Activated T-cell treated with anti-CD3 and anti-CD28 coated beads for 1 hour (primary cell): ENCODE results near the gene MOAP1.
"Not testable (repeated sequence)": the region's sequence is repeated elsewhere in the genome, so short reads cannot be mapped to it uniquely, and the experiment has no call there.

Experiments
- DNase-seq: peaks from one replicate; pipeline ENCODE4 v3.0.0-alpha.2; 2020; ENCODE audit warnings: low read depth

Gene MOAP1

DNA sequence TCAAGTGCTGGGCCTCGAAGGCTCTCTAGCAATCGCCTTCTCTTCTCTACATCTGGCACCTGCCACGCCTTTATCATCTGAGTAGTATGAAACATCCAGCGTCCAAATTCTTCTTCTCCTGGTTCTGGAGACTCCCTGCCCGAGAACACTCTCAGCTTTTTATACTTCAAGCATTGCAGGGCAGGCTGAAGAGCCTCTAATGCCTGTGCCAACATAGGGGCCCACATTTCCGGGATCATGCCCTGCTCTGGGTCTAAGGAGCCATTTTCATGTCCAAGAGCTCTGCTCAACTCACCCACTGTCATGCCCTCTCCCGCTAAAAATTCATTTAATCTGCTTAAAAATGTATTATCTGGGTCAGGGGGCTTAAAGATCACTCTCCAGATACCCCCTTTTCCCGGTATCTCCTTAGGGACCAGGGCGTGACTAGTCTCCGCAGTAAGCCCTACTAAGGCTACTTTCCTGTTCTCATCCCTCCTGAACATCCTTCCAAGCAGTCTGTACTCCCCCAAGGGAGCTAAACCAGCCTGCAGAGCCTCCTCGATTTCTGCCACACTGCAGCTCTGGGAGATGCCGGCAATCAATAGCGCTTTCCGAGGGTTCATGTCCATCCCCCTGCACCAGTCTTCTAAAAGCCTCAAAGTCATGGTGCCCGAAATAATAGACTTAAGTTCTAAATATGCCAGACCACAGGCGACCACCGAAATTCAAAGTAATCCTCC is 940 bp downstream of the MOAP1 start:
- no peak for DNase-seq

DNA sequence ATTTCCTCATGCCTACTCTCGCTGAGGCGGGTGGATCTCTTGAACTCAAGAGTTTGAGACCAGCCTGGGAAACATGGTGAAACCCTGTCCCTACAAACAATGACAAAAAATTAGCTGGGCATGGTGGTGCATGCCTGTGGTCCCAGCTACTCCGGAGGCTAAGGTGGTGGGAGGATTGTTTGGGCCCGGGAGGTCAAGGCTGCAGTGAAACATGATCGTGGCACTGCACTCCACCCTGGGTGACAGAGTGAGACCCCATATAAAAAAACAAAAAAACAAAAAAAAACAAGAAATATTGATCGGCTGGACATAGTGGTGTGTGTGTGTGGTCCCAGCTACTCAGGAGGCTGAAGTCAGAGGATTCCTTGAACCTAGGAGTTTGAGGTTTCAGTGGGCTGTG is 9.2 kb downstream of the MOAP1 start:
- no peak for DNase-seq

DNA sequence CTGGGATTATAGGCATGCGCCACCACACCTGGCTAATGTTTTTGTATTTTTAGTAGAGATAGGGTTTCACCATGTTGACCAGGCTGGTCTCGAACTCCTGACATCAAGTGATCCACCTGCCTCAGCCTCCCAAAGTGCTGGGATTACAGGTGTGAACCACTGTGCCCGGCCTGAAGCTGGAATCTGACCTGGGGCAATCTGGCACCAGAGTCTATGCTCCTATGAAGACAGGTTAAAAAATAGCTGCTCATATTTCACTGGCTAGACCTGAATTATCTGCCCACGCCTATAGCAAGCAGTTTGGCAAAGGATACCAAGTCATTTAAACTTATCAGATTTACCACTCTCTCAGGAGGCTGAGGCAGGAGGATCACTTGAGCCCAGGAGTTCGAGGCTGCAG is 10.0 kb downstream of the MOAP1 start:
- DNase-seq: not testable (repeated sequence)

DNA sequence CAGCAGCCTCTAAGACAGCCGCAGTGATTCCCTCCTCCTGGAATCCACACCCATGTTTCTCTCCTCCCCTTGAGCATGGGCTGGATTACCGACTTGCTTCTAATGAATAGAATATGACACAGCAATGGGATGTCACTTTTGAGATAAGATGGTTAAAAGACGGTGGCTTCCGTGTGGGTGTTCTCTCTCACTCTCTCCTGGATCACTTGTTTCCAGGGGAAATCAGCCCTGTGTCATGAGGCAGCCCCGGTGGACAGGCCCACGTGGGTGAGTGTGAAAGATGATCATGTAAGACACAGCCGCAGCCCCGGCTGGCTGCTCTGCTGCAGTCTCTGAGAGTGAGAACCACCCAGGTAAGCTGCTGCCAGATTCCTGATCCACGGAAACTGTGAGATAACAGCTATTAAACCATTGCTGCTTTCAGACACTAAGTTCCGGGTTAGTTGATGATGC is 10.7 kb downstream of the MOAP1 start:
- DNase-seq: no peak

DNA sequence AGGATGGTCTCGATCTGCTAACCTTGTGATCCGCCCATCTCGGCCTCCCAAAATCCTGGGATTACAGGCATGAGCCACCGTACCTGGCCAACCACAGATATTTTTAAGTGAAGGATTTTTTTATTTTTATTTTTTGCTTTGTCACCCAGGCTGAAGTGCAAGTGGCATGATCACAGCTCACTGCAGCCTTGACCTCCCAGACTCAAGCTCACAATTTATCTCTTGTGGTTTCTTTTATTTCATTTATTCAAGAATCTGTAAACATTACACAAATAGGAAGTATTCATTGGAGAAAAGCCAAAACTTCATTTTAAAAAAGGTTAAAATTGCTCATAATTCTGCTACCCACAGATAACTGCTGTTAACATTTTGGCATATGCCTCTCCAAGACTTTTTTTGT is 13.3 kb downstream of the MOAP1 start:
- no peak for DNase-seq

DNA sequence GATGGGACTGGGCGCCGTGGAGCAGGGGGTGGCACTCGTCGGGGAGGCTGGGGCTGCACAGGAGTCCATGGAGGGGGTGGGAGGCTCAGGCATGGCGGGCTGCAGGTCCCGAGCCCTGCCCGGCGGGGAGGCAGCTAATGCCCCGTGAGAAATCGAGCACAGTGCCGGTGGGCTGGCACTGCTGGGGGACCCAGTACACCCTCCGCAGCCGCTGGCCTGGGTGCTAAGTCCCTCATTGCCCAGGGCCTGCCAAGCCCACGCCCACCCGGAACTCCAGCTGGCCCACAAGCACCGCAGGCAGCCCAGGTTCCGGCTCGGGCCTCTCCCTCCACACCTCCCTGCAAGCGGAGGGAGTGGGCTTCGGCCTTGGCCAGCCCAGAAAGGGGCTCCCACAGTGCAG is 14.6 kb downstream of the MOAP1 start:
- not testable (repeated sequence) for DNase-seq

DNA sequence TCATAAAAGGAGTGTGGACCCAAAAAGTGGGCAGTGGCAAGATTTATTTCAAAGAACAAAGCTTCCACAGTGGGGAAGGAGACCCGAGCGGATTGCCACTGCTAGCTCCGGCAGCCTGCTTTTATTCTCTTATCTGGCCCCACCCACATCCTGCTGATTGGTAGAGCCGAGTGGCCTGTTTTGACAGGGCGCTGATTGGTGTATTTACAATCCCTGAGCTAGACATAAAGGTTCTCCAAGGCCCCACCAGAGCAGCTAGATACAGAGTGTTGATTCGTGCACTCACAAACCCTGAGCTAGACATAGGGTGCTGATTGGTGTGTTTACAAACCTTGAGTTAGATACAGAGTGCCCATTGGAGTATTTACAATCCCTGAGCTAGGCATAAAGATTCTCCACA is 15.1 kb downstream of the MOAP1 start:
- DNase-seq: not testable (repeated sequence)

DNA sequence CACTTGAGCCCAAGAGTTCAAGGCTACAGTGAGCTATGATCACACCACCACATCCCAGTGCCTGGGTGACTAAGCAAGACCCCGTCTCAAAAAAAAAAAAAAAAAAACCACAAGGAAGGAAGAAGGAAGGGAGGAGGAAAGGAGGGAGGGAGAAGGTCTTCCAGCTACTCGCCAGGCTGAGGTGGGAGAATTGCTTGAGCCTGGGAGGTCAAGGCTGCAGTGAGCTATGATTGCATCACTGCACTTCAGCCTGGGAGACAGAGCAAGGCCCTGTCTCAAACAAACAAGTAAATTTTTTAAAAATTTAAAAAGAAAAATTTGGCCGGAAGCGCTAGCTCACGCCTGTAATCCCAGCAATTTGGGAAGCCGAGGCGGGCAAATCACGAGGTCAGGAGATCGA is 16.1 kb downstream of the MOAP1 start:
- DNase-seq: not testable (repeated sequence)

DNA sequence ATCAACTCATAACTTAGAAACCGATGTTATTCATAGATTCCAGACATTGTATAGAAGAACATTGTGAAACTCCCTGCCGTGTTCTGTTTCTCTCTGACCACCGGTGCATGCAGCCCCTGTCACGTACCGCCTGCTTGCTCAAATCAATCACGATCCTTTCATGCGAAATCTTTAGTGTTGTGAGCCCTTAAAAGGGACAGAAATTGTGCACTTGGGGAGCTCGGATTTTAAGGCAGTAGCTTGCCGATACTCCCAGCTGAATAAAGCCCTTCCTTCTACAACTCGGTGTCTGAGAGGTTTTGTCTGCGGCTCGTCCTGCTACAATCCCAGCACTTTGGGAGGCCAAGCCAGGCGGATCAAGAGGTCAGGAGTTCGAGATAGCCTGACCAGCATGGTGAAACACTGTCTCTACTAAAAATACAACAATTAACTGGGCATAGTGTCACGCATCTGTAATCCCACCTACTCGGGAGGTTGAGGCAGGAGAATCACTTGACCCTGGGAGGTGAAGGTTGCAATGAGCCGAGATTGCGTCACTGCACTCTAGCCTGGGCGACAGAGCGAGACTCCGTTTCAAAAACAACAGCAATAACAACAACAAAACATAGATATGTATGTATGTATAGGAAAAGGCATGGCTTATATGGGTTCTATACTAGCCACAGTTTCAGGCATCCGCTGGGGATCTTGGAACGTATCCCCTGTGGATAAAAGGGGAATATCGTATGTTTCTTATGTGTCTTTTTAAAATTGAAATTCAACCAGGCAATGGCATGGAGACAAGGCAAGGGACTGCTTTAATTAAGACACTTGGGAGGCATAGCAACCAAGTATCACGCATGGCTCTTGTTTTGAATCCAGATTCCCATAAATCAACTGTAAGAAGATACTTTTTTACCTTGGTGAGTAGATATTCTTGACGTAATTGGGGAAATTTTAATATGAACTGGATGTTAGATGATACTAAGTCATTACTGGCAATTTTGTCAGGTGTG is 19.1 kb downstream of the MOAP1 start:
- DNase-seq: not testable (repeated sequence)

DNA sequence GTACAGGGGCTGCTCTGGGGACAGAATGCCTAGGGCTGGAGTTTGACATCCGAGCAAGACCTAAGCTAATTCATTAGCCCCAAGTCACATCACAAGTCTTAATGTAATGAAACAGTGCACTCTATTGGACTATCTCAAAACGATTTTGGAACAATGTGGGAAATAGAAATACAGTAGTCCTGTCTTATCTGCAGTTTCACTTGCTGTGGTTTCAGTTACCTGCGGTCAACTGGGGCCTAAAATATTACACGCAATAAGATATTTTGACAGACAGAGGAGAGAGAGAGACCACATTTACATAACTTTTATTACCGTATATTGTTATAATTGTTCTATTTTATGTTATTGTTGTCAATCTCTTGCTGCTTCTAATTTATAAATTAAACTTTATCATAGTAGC is 21.1 kb downstream of the MOAP1 start:
- no peak for DNase-seq

DNA sequence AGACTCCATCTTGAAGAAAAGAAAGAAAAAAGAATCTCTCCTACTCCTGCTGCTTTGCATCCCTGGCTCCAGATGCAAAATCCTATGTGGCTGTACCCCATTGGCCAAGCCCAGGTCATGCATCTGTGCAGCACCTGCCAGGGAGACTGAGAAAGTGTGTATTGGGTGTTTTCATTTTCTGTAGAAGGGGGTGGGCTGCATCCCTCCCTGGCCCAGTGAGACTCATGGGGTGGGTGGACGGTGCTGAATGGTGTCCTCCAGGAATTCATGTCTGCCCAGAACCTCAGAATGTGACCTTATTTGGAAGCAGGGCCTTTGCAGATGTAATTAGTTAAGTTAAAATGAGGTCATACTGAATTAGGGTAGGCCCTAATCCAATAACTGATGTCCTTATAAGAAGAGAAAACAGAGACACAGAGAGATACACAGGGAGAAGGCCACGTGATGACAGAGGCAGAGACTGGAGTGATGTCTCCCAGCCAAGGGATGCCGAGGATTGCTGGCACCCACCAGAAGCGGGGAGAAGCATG is 23.2 kb downstream of the MOAP1 start:
- DNase-seq: no peak

DNA sequence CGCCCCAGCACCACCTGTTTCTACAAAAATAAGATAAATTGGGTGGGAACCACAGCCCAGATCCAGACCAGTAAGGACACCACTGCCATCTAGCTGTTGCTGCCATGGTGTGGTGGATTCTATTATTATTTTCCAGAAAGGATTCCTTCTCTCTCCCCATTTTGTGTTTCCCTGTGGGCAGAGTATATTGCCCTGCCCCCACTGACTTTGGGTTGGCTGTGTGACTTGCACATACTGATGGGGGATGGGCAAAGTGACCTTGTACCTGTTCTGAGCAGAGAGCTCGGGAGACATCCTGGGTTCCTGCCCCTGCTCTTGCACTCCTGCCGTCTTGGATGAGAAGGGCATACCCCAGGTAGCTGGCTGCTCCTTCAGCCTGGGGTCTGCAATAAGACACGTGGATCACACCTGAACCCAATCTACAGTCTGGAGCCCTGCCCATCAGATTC is 24.3 kb downstream of the MOAP1 start:
- no peak for DNase-seq

DNA sequence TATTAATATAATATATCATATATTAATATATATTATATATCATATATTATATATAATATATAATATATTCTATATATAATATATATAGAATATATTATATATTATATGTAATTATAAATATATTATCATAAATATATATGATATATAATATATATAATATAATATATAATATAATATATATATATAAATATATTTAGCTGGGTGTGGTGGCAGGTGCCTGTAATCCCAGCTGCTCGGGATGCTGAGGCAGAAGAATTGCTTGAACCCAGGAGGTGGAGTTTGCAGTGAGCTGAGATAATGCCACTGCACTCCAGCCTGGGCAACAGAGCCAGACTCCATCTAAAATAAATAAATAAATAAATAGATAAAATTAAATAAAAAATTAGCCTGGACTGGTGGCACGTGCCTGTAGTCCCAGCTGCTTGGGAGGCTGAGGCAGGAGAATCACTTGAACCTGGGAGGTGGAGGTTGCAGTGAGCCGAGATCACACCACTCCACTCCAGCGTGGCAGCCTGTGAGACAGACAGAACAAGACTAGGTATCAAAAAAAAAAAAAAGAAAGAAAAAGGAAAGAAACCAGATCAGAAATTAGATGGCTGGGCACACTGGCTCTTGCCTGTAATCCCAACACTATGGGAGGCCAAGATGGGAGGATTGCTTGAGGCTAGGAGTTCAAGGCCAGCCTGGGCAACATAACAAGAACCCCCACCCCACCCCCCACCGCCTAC is 24.9 kb downstream of the MOAP1 start:
- not testable (repeated sequence) for DNase-seq

DNA sequence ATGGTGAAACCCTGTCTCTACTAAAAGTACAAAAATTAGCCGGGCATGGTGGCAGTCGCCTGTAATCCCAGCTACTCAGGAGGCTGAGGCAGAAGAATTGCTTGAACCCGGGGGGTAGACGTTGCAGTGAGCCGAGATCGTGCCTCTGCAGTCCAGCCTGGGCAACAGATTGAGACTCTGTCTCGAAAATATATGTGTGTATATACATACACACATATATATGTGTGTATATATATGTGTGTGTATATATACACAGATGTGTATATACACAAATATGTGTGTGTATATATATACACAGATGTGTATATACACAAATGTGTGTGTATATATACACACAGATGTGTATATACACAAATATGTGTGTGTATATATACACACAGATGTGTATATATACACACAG is 26.3 kb downstream of the MOAP1 start:
- DNase-seq: not testable (repeated sequence)

DNA sequence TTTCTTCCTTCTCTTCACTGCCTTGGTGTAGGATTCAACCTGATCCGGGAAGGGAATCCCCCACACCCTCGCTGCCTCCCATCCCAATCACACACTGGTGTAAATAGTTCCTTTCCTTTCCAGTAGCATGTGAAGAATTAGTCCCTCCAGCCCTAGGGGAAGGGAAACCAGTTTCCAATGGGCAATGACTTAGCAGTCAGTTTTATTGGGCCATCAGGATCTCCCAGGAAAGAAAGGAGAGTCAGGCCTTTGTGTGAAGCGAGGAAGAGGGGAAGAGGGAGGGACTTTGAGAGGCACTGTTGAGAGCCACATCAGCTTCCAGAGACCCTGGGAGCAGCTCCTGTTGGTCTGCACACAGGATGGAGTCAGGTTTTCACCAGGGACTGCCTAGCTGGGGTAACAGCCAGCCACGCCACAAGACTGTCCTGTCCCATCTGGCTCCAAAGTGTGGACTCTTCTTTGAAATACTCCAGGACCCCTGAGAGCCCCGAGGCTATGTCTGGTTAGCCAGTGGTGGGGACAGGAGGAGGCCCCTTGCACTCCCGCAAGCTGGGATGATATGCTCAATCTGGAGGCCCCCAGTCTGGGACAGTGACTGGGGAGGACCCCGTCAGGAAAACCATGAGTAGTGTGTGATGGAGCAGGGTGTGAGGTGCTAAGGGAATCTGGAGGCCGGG is 27.9 kb downstream of the MOAP1 start:
- no peak for DNase-seq

DNA sequence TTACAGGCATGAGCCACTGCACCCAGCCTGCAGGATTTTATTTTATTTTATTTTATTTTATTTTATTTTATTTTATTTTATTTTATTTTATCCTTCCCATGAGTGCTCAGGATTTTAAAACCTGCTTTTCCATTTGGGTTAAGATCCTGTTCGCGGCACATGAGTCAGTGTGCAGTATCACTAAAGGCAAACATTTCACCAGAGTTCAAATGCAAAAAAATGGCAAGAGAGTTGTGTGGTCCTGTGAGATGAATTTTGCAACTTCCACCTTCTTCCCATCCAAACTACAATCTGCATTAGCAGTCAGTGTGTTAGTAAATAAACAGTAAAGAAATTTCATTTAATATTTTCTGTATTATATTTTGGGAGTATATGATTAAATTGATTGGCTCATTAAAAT is 29.0 kb downstream of the MOAP1 start:
- DNase-seq: no peak

DNA sequence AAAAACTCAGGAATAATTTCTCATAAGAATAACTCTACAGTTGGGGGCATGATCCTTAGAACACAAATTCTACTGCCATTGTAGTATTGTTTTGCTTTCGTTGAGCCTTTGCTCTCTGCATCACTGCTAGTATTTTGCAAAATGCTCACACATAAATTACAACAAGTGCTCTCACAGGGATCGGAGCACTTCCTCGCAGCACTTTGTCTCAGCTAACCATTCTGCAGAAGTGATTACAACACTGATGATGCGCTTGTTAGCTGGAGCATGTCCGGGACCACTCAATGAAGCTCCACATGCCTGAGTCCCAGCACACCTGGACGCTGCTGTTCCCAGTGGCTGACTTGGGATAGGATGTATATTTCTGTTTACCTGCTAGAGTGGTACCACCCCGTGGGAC is 31.6 kb downstream of the MOAP1 start:
- no peak for DNase-seq

DNA sequence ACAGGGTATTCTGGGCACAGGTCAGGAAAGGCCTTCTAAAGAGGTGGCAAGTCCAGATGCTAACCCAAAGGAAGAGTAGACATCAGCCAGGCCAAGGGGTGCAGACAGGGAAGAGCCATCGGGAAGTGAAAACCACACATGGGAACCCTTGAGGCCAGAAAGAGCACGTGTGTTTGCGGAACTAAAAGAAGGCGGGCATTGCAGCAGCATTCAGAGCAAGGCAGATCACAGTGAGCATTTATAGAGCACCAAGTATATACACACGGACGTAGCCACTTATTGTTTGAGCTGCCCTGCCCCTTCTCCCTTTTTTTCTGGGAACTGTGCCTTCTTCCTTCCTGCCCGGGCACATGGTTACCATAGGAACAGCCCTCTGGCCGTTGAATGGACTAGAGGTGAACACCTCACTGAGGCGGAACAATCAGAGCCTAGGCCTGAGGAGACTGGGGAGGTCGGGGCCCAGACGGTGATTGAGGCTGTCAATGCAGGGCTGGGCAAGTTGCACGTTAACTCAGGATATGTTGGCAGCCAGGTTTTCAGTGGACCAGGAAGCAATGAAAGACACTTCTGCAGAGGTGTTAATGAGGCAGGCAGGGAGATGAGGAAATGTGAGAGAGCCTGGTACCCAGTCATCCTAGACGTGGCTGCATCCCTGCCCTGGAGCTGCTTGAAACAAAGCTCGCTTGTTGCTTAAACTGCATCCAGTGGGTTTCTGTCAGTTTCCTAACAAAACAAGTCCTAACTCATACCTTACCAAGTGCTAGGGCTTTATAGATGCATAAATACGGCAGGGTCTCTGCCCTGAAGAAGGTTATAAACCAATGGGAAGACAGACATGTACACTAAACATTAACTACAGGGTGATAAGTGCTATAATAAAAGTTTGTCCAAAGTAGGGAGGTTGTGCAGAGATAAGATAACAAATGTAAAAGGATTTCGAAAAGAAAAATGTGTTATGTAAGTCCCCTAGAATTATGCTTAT is 34.2 kb downstream of the MOAP1 start:
- DNase-seq: no peak

DNA sequence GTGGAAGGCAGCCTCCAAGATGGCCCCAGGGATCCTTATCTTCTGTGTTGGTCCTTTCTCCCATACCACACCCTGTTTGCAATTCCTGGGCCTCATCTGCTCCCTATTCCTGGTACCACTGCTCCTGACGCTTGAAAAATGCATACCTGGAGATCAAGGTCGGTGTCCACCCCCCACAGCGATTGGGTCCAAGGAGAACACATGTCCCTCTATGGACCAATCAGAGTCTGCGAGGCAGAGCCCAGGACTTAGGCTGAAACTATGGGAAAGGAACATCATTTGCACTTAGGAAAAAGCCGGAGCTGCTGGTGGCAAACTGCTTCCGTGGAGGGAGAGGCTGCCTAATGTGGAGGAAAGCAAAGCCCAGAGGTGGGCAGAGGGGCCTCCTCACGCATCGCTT is 35.7 kb downstream of the MOAP1 start:
- DNase-seq: no peak

DNA sequence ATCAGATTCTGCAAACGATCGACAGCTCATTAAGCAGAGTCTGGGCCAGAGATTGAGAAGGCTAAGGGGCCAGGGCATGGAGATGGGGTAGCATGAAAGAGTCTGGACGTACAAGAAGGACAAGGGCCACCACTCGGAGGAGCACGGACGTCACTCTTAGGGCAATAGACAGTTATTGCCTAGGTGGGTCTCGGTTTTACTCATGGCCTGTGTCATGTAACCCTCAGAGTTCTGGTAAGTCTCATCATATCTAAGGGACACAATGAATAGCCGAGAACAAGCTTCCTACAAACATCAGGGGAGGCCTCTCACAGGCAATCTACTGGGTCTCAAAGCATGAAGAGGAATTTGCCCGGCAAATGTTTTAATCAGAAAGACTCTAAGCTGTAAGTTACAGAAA is 38.6 kb downstream of the MOAP1 start:
- DNase-seq: no peak
